ENCODE results near the gene PCDHGB7. TPM values are rescaled to one million over a fixed set of nuclear protein-coding genes. Genes with fewer than 3 reads are reported as not detected.
"Not testable (repeated sequence)": the region's sequence is repeated elsewhere in the genome, so short reads cannot be mapped to it uniquely, and the experiment has no call there.

The PCDHGB7 gene
- polyA plus RNA-seq, 1 donor (not counting 4 experiments of a cell fraction or from before 2014, with no cell fraction given): 0.69 TPM

DNA sequence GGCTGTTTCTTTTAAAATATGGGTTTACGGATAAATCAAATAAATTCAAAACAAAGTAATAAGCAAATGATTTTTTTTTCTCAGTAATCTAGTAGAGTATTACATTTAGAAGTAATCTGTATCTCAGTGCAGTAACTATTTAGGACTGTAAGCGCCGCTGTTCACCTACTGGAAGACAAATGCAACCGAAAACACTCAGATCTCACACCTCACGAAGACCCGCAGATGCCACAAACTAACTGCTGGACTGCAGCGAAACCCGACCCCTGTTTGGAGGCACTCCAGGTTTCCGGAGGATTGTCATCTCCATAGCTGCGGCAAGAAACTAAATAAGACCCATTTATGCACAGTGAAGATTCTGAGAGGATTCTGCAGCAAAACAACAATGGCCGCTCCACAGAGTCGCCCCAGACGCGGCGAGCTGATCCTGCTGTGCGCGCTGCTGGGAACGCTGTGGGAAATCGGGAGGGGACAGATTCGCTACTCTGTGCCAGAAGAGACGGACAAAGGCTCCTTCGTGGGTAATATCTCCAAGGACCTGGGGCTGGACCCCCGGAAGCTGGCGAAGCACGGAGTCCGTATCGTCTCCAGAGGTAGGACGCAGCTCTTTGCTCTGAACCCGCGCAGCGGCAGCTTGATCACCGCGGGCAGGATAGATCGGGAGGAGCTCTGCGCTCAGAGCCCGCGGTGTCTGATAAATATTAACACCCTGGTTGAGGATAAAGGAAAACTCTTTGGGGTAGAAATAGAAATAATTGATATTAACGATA lies 24.9 kb upstream of the PCDHGB7 start, which contains the start of gene PCDHGA8:
Gene PCDHGA8 (plus strand): TSS at position 205 of the 770 bp plus-strand sequence. CDS start 181 bp downstream, at position 386.
- no peak within 1 kb of the TSS for H2AFZ ChIP-seq (ENCODE audit: control insufficient read depth, low read length)
- H3K4me2 ChIP-seq (ENCODE audit: control insufficient read depth, extremely low read depth, insufficient read depth, low read depth, low read length): no peak within 1 kb of the TSS
- FAIRE-seq: no peak
- TF ChIP-seq EZH2 (IDR thresholded peaks at IDR 0.05; ENCODE audit: low read length): no peak
- TF ChIP-seq, protein P1, sequence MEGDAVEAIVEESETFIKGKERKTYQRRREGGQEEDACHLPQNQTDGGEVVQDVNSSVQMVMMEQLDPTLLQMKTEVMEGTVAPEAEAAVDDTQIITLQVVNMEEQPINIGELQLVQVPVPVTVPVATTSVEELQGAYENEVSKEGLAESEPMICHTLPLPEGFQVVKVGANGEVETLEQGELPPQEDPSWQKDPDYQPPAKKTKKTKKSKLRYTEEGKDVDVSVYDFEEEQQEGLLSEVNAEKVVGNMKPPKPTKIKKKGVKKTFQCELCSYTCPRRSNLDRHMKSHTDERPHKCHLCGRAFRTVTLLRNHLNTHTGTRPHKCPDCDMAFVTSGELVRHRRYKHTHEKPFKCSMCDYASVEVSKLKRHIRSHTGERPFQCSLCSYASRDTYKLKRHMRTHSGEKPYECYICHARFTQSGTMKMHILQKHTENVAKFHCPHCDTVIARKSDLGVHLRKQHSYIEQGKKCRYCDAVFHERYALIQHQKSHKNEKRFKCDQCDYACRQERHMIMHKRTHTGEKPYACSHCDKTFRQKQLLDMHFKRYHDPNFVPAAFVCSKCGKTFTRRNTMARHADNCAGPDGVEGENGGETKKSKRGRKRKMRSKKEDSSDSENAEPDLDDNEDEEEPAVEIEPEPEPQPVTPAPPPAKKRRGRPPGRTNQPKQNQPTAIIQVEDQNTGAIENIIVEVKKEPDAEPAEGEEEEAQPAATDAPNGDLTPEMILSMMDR (optimal IDR thresholded peaks at IDR 0.05 in 1 of 3, IDR thresholded peaks at IDR 0.05 in 1 of 3, conservative IDR thresholded peaks at IDR 0.05 in 1 of 3; ENCODE audit: extremely low read depth in 1 of 3, insufficient read depth in 2 of 3, low read length in 3 of 3): peak in 1 of 3 experiments; percentile 4
- H3K27ac ChIP-seq (ENCODE audit: control insufficient read depth, insufficient read depth, low read length): no peak within 1 kb of the TSS
- no peaks in the 10 kb centered on the region for H3K79me2 ChIP-seq (ENCODE audit: control insufficient read depth, insufficient read depth, low read length)
- H3K9ac ChIP-seq (ENCODE audit: control insufficient read depth, extremely low read depth, insufficient read depth, low read length): no peak within 1 kb of the TSS
- H3K9me1 ChIP-seq (ENCODE audit: control insufficient read depth, extremely low read depth, insufficient read depth, low read length): no peaks in the 10 kb centered on the region
- H4K20me1 ChIP-seq (ENCODE audit: control insufficient read depth, extremely low read depth, insufficient read depth, low read length): no peaks in the 10 kb centered on the region
- H3K9me3 ChIP-seq (ENCODE audit: control insufficient read depth, low read depth, low read length): peaks cover 29% of the 10 kb centered on the region
- no peaks in the 10 kb centered on the region for H3K36me3 ChIP-seq (ENCODE audit: control insufficient read depth in 2 of 2, extremely low read depth in 1 of 2, insufficient read depth in 2 of 2, low read length in 2 of 2)
- H3K4me3 ChIP-seq (ENCODE audit: control insufficient read depth in 2 of 3, extremely low read depth in 1 of 3, insufficient read depth in 2 of 3, low read depth in 1 of 3, low read length in 3 of 3): no peak within 1 kb of the TSS
- DNase-seq (ENCODE audit: low read depth, low spot score): no peak
- H3K4me1 ChIP-seq (ENCODE audit: control insufficient read depth, extremely low read depth, insufficient read depth, low read length): no peaks in the 10 kb centered on the region
- H3K27me3 ChIP-seq (ENCODE audit: control insufficient read depth, extremely low read depth, insufficient read depth, low read length): peaks cover 11% of the 10 kb centered on the region
- dilution Hi-C loops (cut with MboI; ENCODE audit: extremely low pct_ligation_motif_present, low sequenced_read_pairs): no loop called here

- FAIRE-seq: no peak
- no peak overlapping the region for H3K4me2 ChIP-seq (ENCODE audit: control insufficient read depth, extremely low read depth, insufficient read depth, low read depth, low read length)
- dilution Hi-C loops (cut with MboI; ENCODE audit: extremely low pct_ligation_motif_present, low sequenced_read_pairs): no loop called here
- no peaks in the 10 kb centered on the region for H3K9me1 ChIP-seq (ENCODE audit: control insufficient read depth, extremely low read depth, insufficient read depth, low read length)
- no peak for DNase-seq (ENCODE audit: low read depth, low spot score)
- peaks cover 29% of the 10 kb centered on the region for H3K9me3 ChIP-seq (ENCODE audit: control insufficient read depth, low read depth, low read length)
- H4K20me1 ChIP-seq (ENCODE audit: control insufficient read depth, extremely low read depth, insufficient read depth, low read length): no peaks in the 10 kb centered on the region
- no peaks in the 10 kb centered on the region for H3K36me3 ChIP-seq (ENCODE audit: control insufficient read depth in 2 of 2, extremely low read depth in 1 of 2, insufficient read depth in 2 of 2, low read length in 2 of 2)
- no peak overlapping the region for H2AFZ ChIP-seq (ENCODE audit: control insufficient read depth, low read length)
- H3K79me2 ChIP-seq (ENCODE audit: control insufficient read depth, insufficient read depth, low read length): no peaks in the 10 kb centered on the region
- H3K27ac ChIP-seq (ENCODE audit: control insufficient read depth, insufficient read depth, low read length): no peak overlapping the region
- TF ChIP-seq, protein P1 (optimal IDR thresholded peaks at IDR 0.05 in 1 of 3, IDR thresholded peaks at IDR 0.05 in 1 of 3, conservative IDR thresholded peaks at IDR 0.05 in 1 of 3; ENCODE audit: extremely low read depth in 1 of 3, insufficient read depth in 2 of 3, low read length in 3 of 3): no peak
- TF ChIP-seq EZH2 (IDR thresholded peaks at IDR 0.05; ENCODE audit: low read length): no peak
- no peak overlapping the region for H3K4me3 ChIP-seq (ENCODE audit: control insufficient read depth in 2 of 3, extremely low read depth in 1 of 3, insufficient read depth in 2 of 3, low read depth in 1 of 3, low read length in 3 of 3)
- H3K27me3 ChIP-seq (ENCODE audit: control insufficient read depth, extremely low read depth, insufficient read depth, low read length): peaks cover 11% of the 10 kb centered on the region
- no peak overlapping the region for H3K9ac ChIP-seq (ENCODE audit: control insufficient read depth, extremely low read depth, insufficient read depth, low read length)
- no peaks in the 10 kb centered on the region for H3K4me1 ChIP-seq (ENCODE audit: control insufficient read depth, extremely low read depth, insufficient read depth, low read length)
Observed at GRCh38 chr5:141393267-141393666, 24.2 kb upstream of the PCDHGB7 start.

DNA sequence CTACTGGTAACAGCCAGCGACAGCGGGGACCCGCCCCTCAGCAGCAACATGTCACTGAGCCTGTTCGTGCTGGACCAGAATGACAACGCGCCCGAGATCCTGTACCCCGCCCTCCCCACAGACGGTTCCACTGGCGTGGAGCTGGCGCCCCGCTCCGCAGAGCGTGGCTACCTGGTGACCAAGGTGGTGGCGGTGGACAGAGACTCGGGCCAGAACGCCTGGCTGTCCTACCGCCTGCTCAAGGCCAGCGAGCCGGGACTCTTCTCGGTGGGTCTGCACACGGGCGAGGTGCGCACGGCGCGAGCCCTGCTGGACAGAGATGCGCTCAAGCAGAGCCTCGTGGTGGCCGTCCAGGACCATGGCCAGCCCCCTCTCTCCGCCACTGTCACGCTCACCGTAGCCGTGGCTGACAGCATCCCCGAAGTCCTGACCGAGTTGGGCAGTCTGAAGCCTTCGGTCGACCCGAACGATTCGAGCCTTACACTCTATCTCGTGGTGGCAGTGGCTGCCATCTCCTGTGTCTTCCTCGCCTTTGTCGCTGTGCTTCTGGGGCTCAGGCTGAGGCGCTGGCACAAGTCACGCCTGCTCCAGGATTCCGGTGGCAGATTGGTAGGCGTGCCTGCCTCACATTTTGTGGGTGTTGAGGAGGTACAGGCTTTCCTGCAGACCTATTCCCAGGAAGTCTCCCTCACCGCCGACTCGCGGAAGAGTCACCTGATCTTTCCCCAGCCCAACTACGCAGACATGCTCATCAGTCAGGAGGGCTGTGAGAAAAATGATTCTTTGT lies 22.9 kb upstream of the PCDHGB7 start:
- H3K9me1 ChIP-seq (ENCODE audit: control insufficient read depth, extremely low read depth, insufficient read depth, low read length); H3K4me1 ChIP-seq (ENCODE audit: control insufficient read depth, extremely low read depth, insufficient read depth, low read length); H3K9ac ChIP-seq (ENCODE audit: control insufficient read depth, extremely low read depth, insufficient read depth, low read length); H3K36me3 ChIP-seq (ENCODE audit: control insufficient read depth in 2 of 2, extremely low read depth in 1 of 2, insufficient read depth in 2 of 2, low read length in 2 of 2); H3K79me2 ChIP-seq (ENCODE audit: control insufficient read depth, insufficient read depth, low read length); H3K4me3 ChIP-seq (ENCODE audit: control insufficient read depth in 2 of 3, extremely low read depth in 1 of 3, insufficient read depth in 2 of 3, low read depth in 1 of 3, low read length in 3 of 3); H2AFZ ChIP-seq (ENCODE audit: control insufficient read depth, low read length); H4K20me1 ChIP-seq (ENCODE audit: control insufficient read depth, extremely low read depth, insufficient read depth, low read length); DNase-seq (ENCODE audit: low read depth, low spot score); H3K27me3 ChIP-seq (ENCODE audit: control insufficient read depth, extremely low read depth, insufficient read depth, low read length); H3K27ac ChIP-seq (ENCODE audit: control insufficient read depth, insufficient read depth, low read length); dilution Hi-C loops (cut with MboI; ENCODE audit: extremely low pct_ligation_motif_present, low sequenced_read_pairs); FAIRE-seq; H3K4me2 ChIP-seq (ENCODE audit: control insufficient read depth, extremely low read depth, insufficient read depth, low read depth, low read length): not testable (repeated sequence)
- H3K9me3 ChIP-seq (ENCODE audit: control insufficient read depth, low read depth, low read length): peaks cover 28% of the 10 kb centered on the region
